Right lobe of liver (tissue), 4 donors: ENCODE data around the gene HSD17B2.

Experiments
- CTCF ChIP-seq, 4 donors: fragments of 200-600 bp in 3 of 4; fragments of 450-650 bp in 1 of 4; IDR thresholded peaks; one replicate each; pipeline versions ENCODE4 v1.5.1 to v1.8.0; 2016 to 2022; ENCODE audit warnings: antibody characterized with exemption in 4 of 4, mild to moderate bottlenecking in 2 of 4
- POLR2A ChIP-seq: fragments of 450-650 bp; IDR thresholded peaks from one replicate; pipeline ENCODE4 v1.6.1; 2017; ENCODE audit warnings: antibody characterized with exemption, mild to moderate bottlenecking
- donor health status: DM: no; HTN: no; CAD: no.
- donor health status: DM: no; HTN: no; CAD: no.
- donor health status: DM: no; HTN: yes; CAD: no.

GRCh38 chr16:82044585-82044911 lies 9.5 kb downstream of the HSD17B2 start:
- TF ChIP-seq POLR2A (no peak), CTCF (IDR thresholded peaks at IDR 0.05) (no peak)
